T-helper 2 cell treated with Interferon-gamma antibody and Interleukin-4, amounts not matched to agents 5 μg/mL and 100 μg/mL, for 36 hours (primary cell): ENCODE results near the gene FGF12.

Experiments
- DNase-seq: peaks from one replicate; pipeline ENCODE4 v3.0.0; 2021; ENCODE audit warnings: low spot score
- H3K27ac Mint-ChIP-seq: one replicate; pipeline ENCODE4 v1.8.0; 2021; ENCODE audit warnings: mild to moderate bottlenecking, mixed read lengths
- H3K27me3 Mint-ChIP-seq: one replicate; pipeline ENCODE4 v1.8.0; 2021; ENCODE audit warnings: low read depth, mixed read lengths
- H3K36me3 Mint-ChIP-seq: one replicate; pipeline ENCODE4 v1.8.0; 2021; ENCODE audit warnings: low read depth, mixed read lengths
- H3K4me1 Mint-ChIP-seq: one replicate; pipeline ENCODE4 v1.8.0; 2021; ENCODE audit warnings: low read depth, mixed read lengths
- H3K4me3 Mint-ChIP-seq: one replicate; pipeline ENCODE4 v1.8.0; 2022; ENCODE audit warnings: mild to moderate bottlenecking, moderate library complexity, mixed read lengths
- H3K9me3 Mint-ChIP-seq: one replicate; pipeline ENCODE4 v1.8.0; 2021; ENCODE audit warnings: mixed read lengths

The FGF12 gene

GRCh38 chr3:192273697-192274010, 453.7 kb downstream of the FGF12 start:
- H3K36me3 Mint-ChIP-seq, result no peaks in the 10 kb centered on the region
- no peaks in the 10 kb centered on the region for H3K9me3 Mint-ChIP-seq
- no peak for DNase-seq
- H3K27me3 Mint-ChIP-seq, result no peaks in the 10 kb centered on the region
- H3K27ac Mint-ChIP-seq, result no peak overlapping the region
- no peak overlapping the region for H3K4me3 Mint-ChIP-seq
- H3K4me1 Mint-ChIP-seq, result no peaks in the 10 kb centered on the region

- H3K4me3 Mint-ChIP-seq, result no peak overlapping the region
- H3K27ac Mint-ChIP-seq, result no peak overlapping the region
- no peaks in the 10 kb centered on the region for H3K9me3 Mint-ChIP-seq
- no peaks in the 10 kb centered on the region for H3K4me1 Mint-ChIP-seq
- no peaks in the 10 kb centered on the region for H3K27me3 Mint-ChIP-seq
- no peaks in the 10 kb centered on the region for H3K36me3 Mint-ChIP-seq
- no peak for DNase-seq
These were observed 454.2 kb downstream of the FGF12 start for GRCh38 chr3:192273001-192273696.

- Mint-ChIP-seq H3K4me1 (no peaks in the 10 kb centered on the region), H3K27me3 (no peaks in the 10 kb centered on the region), H3K4me3 (no peak overlapping the region), H3K9me3 (no peaks in the 10 kb centered on the region), H3K36me3 (no peaks in the 10 kb centered on the region), H3K27ac (no peak overlapping the region)
- no peak for DNase-seq
These were observed 465.3 kb downstream of the FGF12 start for GRCh38 chr3:192262001-192262400.

- Mint-ChIP-seq H3K27ac (no peak overlapping the region), H3K4me3 (no peak overlapping the region), H3K4me1 (no peaks in the 10 kb centered on the region), H3K27me3 (no peaks in the 10 kb centered on the region), H3K9me3 (no peaks in the 10 kb centered on the region), H3K36me3 (no peaks in the 10 kb centered on the region)
- DNase-seq, result no peak
These were observed 466.2 kb downstream of the FGF12 start for GRCh38 chr3:192261135-192261534.

DNA sequence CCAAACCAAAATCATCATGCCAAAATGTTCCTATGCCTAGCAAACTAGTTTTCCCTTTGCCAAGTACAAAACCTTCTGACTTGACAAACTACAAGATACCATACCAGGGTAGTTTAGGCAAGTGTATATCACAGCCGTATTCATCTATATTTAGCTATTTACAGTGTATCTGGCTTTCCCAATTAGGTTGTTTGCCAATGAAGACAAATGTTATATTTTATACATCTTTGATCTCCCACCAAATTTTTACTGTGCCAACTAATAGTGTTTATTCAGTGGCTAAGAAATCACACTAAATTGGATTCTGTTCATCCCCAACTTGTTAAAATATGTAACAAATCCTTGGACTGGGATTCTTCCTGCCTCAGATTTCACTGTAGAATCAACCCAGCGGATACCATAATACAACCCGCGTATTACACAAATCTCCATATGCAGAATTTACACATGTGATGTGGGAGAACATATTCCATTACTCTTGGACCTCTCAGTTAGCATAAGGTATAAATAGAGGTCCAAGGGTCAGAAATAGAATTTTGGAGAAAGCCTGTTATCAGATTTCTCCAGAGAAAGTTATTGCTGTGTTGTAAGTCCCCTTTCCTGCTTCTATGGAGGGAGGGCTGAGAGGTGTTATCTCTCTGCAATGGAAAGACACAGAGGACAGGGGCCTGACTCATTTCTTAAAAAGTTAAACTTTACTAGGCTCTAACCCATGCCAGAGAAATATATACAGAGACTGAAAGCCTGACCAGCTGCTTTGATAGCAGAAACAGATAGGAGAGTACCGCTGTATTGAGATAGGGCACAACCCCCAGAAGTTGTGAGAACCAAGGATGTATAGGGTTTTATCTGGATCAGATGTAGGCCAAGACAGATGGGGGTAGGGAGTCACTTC, 467.0 kb downstream of the FGF12 start:
- Mint-ChIP-seq H3K27me3 (no peaks in the 10 kb centered on the region), H3K4me1 (no peaks in the 10 kb centered on the region), H3K36me3 (no peaks in the 10 kb centered on the region), H3K27ac (no peak overlapping the region), H3K9me3 (no peaks in the 10 kb centered on the region), H3K4me3 (no peak overlapping the region)
- DNase-seq, result no peak

DNA sequence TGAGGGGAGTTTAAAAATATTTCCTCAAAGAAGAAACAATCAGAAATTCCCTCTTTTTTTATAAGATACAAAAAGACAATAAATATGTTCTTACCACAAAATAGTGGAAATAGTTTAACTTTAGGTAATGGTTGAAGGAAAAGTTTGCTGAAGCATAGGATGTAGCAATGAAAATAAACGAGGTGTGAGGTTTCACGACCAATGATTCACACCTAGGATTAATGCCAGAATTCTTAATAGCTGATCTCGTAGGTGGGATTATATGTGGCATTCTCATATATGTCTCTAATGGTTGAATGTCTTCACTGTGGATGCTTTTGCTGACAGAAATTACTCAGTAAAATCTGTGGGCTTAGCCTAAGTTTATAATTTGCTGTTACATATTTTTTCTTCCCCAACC, 467.7 kb downstream of the FGF12 start:
- Mint-ChIP-seq H3K27ac (no peak overlapping the region), H3K4me3 (no peak overlapping the region), H3K27me3 (no peaks in the 10 kb centered on the region), H3K36me3 (no peaks in the 10 kb centered on the region), H3K4me1 (no peaks in the 10 kb centered on the region), H3K9me3 (no peaks in the 10 kb centered on the region)
- no peak for DNase-seq

GRCh38 chr3:192258721-192259120, 468.6 kb downstream of the FGF12 start:
- no peak overlapping the region for H3K4me3 Mint-ChIP-seq
- DNase-seq, result no peak
- no peaks in the 10 kb centered on the region for H3K36me3 Mint-ChIP-seq
- no peaks in the 10 kb centered on the region for H3K9me3 Mint-ChIP-seq
- no peaks in the 10 kb centered on the region for H3K27me3 Mint-ChIP-seq
- H3K4me1 Mint-ChIP-seq, result no peaks in the 10 kb centered on the region
- H3K27ac Mint-ChIP-seq, result no peak overlapping the region

DNA sequence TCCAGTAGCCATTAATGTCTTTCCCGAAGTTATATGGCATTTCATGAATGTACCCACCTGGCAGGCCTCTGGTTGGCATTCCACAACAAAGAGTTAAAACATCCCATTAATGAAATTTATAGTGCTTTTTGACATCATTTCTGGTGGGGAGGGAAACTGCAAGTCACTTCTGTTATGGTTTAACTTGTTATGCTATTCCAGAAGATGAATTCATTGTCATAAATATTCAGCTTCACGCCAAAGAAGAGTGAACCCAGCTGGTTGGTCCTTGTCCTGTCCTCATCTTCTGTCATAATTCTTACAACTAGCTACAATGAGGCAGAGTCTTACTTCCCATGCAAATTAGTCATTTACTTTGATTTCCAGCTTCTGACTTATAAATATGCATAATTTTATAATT, 471.5 kb downstream of the FGF12 start:
- no peak for DNase-seq
- no peaks in the 10 kb centered on the region for H3K27me3 Mint-ChIP-seq
- no peak overlapping the region for H3K4me3 Mint-ChIP-seq
- H3K4me1 Mint-ChIP-seq, result no peaks in the 10 kb centered on the region
- no peaks in the 10 kb centered on the region for H3K9me3 Mint-ChIP-seq
- H3K36me3 Mint-ChIP-seq, result no peaks in the 10 kb centered on the region
- H3K27ac Mint-ChIP-seq, result no peak overlapping the region

DNA sequence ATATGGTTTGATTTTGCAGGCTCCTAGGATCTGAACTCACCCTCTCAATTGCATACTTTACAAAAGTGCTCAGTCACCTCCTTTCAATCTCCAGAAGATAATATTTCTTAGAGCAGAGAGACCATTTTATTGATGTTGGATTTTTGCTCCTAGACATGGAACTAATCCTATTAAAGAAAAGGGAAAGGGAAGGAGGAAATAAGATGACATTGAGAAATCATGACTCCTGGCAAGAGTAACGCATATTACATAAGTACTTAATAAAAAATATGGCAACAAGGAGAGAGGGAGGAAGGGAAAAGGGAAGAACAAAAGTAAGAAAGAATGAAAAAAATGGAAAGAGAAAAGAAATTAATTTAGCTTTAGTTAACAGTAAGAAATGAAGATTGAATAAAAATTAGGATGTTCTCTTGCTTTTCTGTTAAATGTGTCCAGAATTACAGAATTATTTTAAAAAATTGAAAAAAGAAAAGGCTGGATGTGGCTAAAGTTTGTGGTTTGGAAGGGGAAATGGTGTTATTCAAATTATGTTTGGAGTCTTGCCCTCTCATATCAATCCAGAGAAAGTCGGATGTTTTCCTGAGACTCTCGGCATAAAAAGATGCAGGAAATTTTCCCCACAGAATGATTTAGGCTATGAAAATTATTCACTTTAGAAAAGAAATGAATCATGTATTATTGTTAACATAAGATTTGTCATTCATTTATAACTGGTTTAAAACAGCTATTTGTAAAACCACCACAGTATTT, 474.0 kb downstream of the FGF12 start:
- no peak overlapping the region for H3K27ac Mint-ChIP-seq
- DNase-seq, result no peak
- H3K9me3 Mint-ChIP-seq, result no peaks in the 10 kb centered on the region
- no peaks in the 10 kb centered on the region for H3K4me1 Mint-ChIP-seq
- no peak overlapping the region for H3K4me3 Mint-ChIP-seq
- no peaks in the 10 kb centered on the region for H3K27me3 Mint-ChIP-seq
- H3K36me3 Mint-ChIP-seq, result no peaks in the 10 kb centered on the region

- no peaks in the 10 kb centered on the region for H3K27me3 Mint-ChIP-seq
- H3K4me3 Mint-ChIP-seq, result no peak overlapping the region
- H3K36me3 Mint-ChIP-seq, result no peaks in the 10 kb centered on the region
- no peak overlapping the region for H3K27ac Mint-ChIP-seq
- no peaks in the 10 kb centered on the region for H3K9me3 Mint-ChIP-seq
- H3K4me1 Mint-ChIP-seq, result no peaks in the 10 kb centered on the region
- DNase-seq, result no peak
These were observed 477.8 kb downstream of the FGF12 start for GRCh38 chr3:192249516-192249915.

GRCh38 chr3:192246847-192247559, 480.3 kb downstream of the FGF12 start:
- Mint-ChIP-seq H3K4me1 (no peaks in the 10 kb centered on the region), H3K4me3 (no peak overlapping the region), H3K27me3 (no peaks in the 10 kb centered on the region), H3K27ac (no peak overlapping the region), H3K9me3 (no peaks in the 10 kb centered on the region), H3K36me3 (no peaks in the 10 kb centered on the region)
- no peak for DNase-seq

- Mint-ChIP-seq H3K27me3 (no peaks in the 10 kb centered on the region), H3K4me3 (no peak overlapping the region), H3K27ac (no peak overlapping the region), H3K4me1 (no peaks in the 10 kb centered on the region), H3K36me3 (no peaks in the 10 kb centered on the region), H3K9me3 (no peaks in the 10 kb centered on the region)
- no peak for DNase-seq
These were observed 482.8 kb downstream of the FGF12 start for GRCh38 chr3:192244591-192244990.

GRCh38 chr3:192239956-192240355, 487.4 kb downstream of the FGF12 start:
- no peak overlapping the region for H3K4me3 Mint-ChIP-seq
- H3K4me1 Mint-ChIP-seq, result no peaks in the 10 kb centered on the region
- no peak overlapping the region for H3K27ac Mint-ChIP-seq
- no peaks in the 10 kb centered on the region for H3K27me3 Mint-ChIP-seq
- DNase-seq, result no peak
- no peaks in the 10 kb centered on the region for H3K36me3 Mint-ChIP-seq
- no peaks in the 10 kb centered on the region for H3K9me3 Mint-ChIP-seq
